SJCRH30 (cell line): Measurements from ENCODE around the gene CWC27. TPM values are rescaled to one million over a fixed set of nuclear protein-coding genes. Genes with fewer than 3 reads are reported as not detected.

Experiments
- total RNA-seq: library from RNA; depleted of rRNA; stranded (reverse); fragments of >200 nt; shearing (Covaris generic); gene quantifications from 2 replicates; pipeline ENCODE4 v1.2.3, GENCODE V29; 2014; rRNA removed

CWC27 gene
- total RNA-seq, 1 experiment from 2014 or later, result 31.1 TPM

Other genes starting within 250 kb of the CWC27 start
- not detected in 2 replicates for gene SHISAL2B, start 78.4 kb upstream of the CWC27 start, total RNA-seq
- 10.9 and 11.0 TPM in 2 replicates for gene SREK1IP1, start 239 bp upstream of the CWC27 start, total RNA-seq